Spleen (tissue), 7 donors: ENCODE measurements around the gene UBTF.

ENCODE experiments used
- CTCF ChIP-seq, 11 experiments: fragments of 200-600 bp in 7 of 11; fragments of 450-650 bp in 4 of 11; sonication (generic) in 4 of 11; IDR thresholded peaks in 8 of 11; conservative IDR thresholded peaks in 3 of 11; 1 replicate in 7 of 11; 2 replicates in 4 of 11; pipeline versions ENCODE4 v1.4.0 to v1.8.0; 2016 to 2021; ENCODE audit warnings: antibody characterized with exemption in 11 of 11, inconsistent platforms in 4 of 11, mild to moderate bottlenecking in 1 of 11
- POLR2A ChIP-seq, 3 donors: fragments of 450-650 bp; IDR thresholded peaks; one replicate each; pipeline ENCODE4 v1.5.1; 2017; ENCODE audit warnings: antibody characterized with exemption in 3 of 3, mild to moderate bottlenecking in 1 of 3
- POLR2AphosphoS5 ChIP-seq, 3 donors: sonication (generic); formaldehyde crosslinking; IDR thresholded peaks; one replicate each; pipeline ENCODE4 v1.5.1; 2017; ENCODE audit warnings: antibody characterized with exemption in 3 of 3
- donor health status: DM: no; HTN: no; CAD: no; lungs with moderate emphysema.
- donor health status: DM: no; HTN: no; CAD: no.
- donor health status: DM: no; HTN: no; CAD: no.

GRCh38 chr17:44262654-44263225 is 43.3 kb upstream of the UBTF start:
- TF ChIP-seq CTCF (IDR thresholded peaks at IDR 0.05 in 8 of 11, conservative IDR thresholded peaks at IDR 0.05 in 3 of 11) (no peak), POLR2A (IDR thresholded peaks at IDR 0.05) (no peak), POLR2AphosphoS5 (IDR thresholded peaks at IDR 0.05) (no peak)
